GM12878 (cell line): ENCODE data around the gene MYLK4. TPM values are rescaled to one million over a fixed set of nuclear protein-coding genes. Genes with fewer than 3 reads are reported as not detected.

Source experiments
- ATAC-seq: fragments of 200-7000 bp; cut with Tn5 transposase; 3 replicates; pipeline ENCODE4 v1.9.1; 2020; ENCODE audit warnings: mild to moderate bottlenecking, moderate library complexity
- BruUV-seq: library from RNA; stranded (reverse); fragments of 400-500 nt; replicated peaks from 2 replicates; lab custom pipeline; 2021; lab: Mats Ljungman, UMichigan
- CTCF ChIA-PET: fragments of 300-600 bp; sonication (Branson Sonifier 250); formaldehyde crosslinking; extraction: SDS; loops from one replicate; lab custom pipeline; 2021; ENCODE audit warnings: inconsistent platforms; lab: Yijun Ruan, JAX
- POLR2A ChIA-PET: fragments of 350-600 bp; formaldehyde crosslinking; extraction: SDS; loops from one replicate; lab custom pipeline; 2021; ENCODE audit warnings: inconsistent platforms; lab: Charles Lee
- RAD21 ChIA-PET: fragments of 300-600 bp; sonication (Branson Sonifier 250); formaldehyde crosslinking; loops from one replicate; lab custom pipeline; 2023; ENCODE audit warnings: antibody characterized with exemption; ENCODE audit not compliant: unreplicated experiment; lab: Charles Lee
- SMC1A ChIA-PET: fragments of 300-600 bp; sonication (Branson Sonifier 250); formaldehyde crosslinking; loops from one replicate; lab custom pipeline; 2023; ENCODE audit not compliant: unreplicated experiment, uncharacterized antibody; lab: Charles Lee
- DNase-seq: peaks from one replicate; pipeline ENCODE4 v3.0.0-alpha.2; 2011; ENCODE audit warnings: low read depth, low spot score
- FAIRE-seq: peaks from 3 replicates; lab custom pipeline; 2011; peaks lifted over from hg19 to GRCh38; lab: Jason Lieb, UNC
- H2AFZ ChIP-seq: 2 replicates; pipeline ENCODE4 v1.6.0; 2011; ENCODE audit warnings: low read depth, low read length, control low read depth; ENCODE audit not compliant: control insufficient read depth
- H3K27ac ChIP-seq: 2 replicates; pipeline ENCODE4 v1.5.1; 2011; ENCODE audit warnings: control low read depth; ENCODE audit not compliant: control insufficient read depth, insufficient read depth
- H3K27me3 ChIP-seq, 2 experiments: replicated peaks in 1 of 2; 2 replicates each; pipeline versions ENCODE4 v1.6.0 to v1.6.1; 2011; ENCODE audit warnings: low read length in 1 of 2; ENCODE audit not compliant: control insufficient read depth in 2 of 2, insufficient read depth in 2 of 2
- H3K36me3 ChIP-seq, 2 experiments: 2 replicates each; pipeline ENCODE4 v1.5.1; 2011; ENCODE audit warnings: low read length in 1 of 2; ENCODE audit not compliant: control insufficient read depth in 2 of 2, insufficient read depth in 2 of 2
- H3K4me1 ChIP-seq: 2 replicates; pipeline ENCODE4 v1.6.1; 2011; ENCODE audit warnings: mild to moderate bottlenecking, low read length, moderate library complexity, mixed read lengths; ENCODE audit not compliant: control insufficient read depth, insufficient read depth
- H3K4me2 ChIP-seq: 2 replicates; pipeline ENCODE4 v1.6.0; 2011; ENCODE audit warnings: control low read depth; ENCODE audit not compliant: control insufficient read depth, insufficient read depth
- H3K4me3 ChIP-seq: fragments of 200-600 bp; sonication (generic); 2 replicates; pipeline ENCODE4 v1.5.1; 2016
- H3K79me2 ChIP-seq: 2 replicates; pipeline ENCODE4 v1.6.0; 2011; ENCODE audit warnings: low read length; ENCODE audit not compliant: control insufficient read depth, insufficient read depth
- H3K9ac ChIP-seq: 2 replicates; pipeline ENCODE4 v1.8.0; 2011; ENCODE audit warnings: low read length, control low read depth, mixed read lengths; ENCODE audit not compliant: control insufficient read depth, insufficient read depth
- H3K9me3 ChIP-seq: replicated peaks from 3 replicates; pipeline ENCODE4 v1.5.1; 2011; ENCODE audit warnings: mild to moderate bottlenecking, low read length; ENCODE audit not compliant: control insufficient read depth, insufficient read depth
- H4K20me1 ChIP-seq: 2 replicates; pipeline ENCODE4 v1.6.0; 2011; ENCODE audit not compliant: control insufficient read depth, insufficient read depth
- MEF2B ChIP-seq: fragments of 450-650 bp; IDR thresholded peaks from 2 replicates; pipeline ENCODE4 v1.6.1; 2018; ENCODE audit warnings: mild to moderate bottlenecking, moderate library complexity; ENCODE audit not compliant: partially characterized antibody, poor library complexity, severe bottlenecking
- PAX8 ChIP-seq: fragments of 450-650 bp; IDR thresholded peaks from 2 replicates; pipeline ENCODE4 v1.6.1; 2017; ENCODE audit warnings: mild to moderate bottlenecking, moderate library complexity
- RBBP5 ChIP-seq: fragments of 200-600 bp; sonication (generic); conservative IDR thresholded peaks from 2 replicates; pipeline ENCODE4 v1.6.1; 2016
- SUZ12 ChIP-seq: fragments of 200-600 bp; sonication (generic); IDR thresholded peaks from one replicate; pipeline ENCODE4 v1.6.1; 2018; ENCODE audit warnings: antibody characterized with exemption, mild to moderate bottlenecking; ENCODE audit not compliant: unreplicated experiment
- WGBS: methylation state at CpG from one replicate; pipeline ENCODE4 v1.1.6; 2016; ENCODE audit warnings: low lambda C conversion rate; ENCODE audit not compliant: insufficient replicate concordance, insufficient coverage; ENCODE audit errors: missing lambda C conversion rate; 5-methylcytosine and 5-hydroxymethylcytosine counted together
- in situ Hi-C: fragments of 300-500 bp; cut with MboI; formaldehyde crosslinking; loops from 9 replicates; pipeline ENCODE4 v1.14.3; 2018; ENCODE audit warnings: mixed read lengths
- intact Hi-C: fragments of 100-400 bp; cut with micrococcal nuclease; formaldehyde crosslinking; loops from one replicate; pipeline ENCODE4 v1.14.2; 2022; ENCODE audit not compliant: unreplicated experiment
- polyA plus RNA-seq, 11 experiments: library from polyadenylated mRNA; depleted of rRNA in 4 of 11; unstranded in 6 of 11; stranded (reverse) in 5 of 11; fragments of >200 nt; fragmentation: Nextera tagmentation in 4 of 11; fragmentation: Illumina TruSeq in 1 of 11; extraction: Ambion mirVana in 4 of 11; extraction: Trizol in 1 of 11; gene quantifications; 1 replicate in 1 of 11; 2 replicates in 10 of 11; pipeline versions ENCODE4 v1.2.1 to v1.2.3, GENCODE V29; 2011 to 2016; ENCODE audit warnings: inconsistent platforms in 2 of 11, missing spikeins in 2 of 11, low read depth in 1 of 11
- total RNA-seq, 4 experiments: library from RNA; depleted of rRNA in 3 of 4; stranded (reverse); fragments of >200 nt in 3 of 4; fragmentation: Illumina TruSeq in 1 of 4; extraction: Trizol in 1 of 4; gene quantifications; 2 replicates each; pipeline versions ENCODE4 v1.2.1 to v1.2.3, GENCODE V29; 2013 to 2021
- TF ChIP-seq, protein P1 (sequence below): IDR thresholded peaks from 2 replicates; pipeline ENCODE4 v1.6.1; 2011; ENCODE audit warnings: low read depth, low read length, improper control_type of control experiment, borderline replicate concordance
- TF ChIP-seq, protein P2 (sequence below): fragments of 450-650 bp; IDR thresholded peaks from 2 replicates; pipeline ENCODE4 v1.6.1; 2016; ENCODE audit warnings: mild to moderate bottlenecking
- TF ChIP-seq, protein P3 (sequence below): IDR thresholded peaks from 2 replicates; pipeline ENCODE4 v1.6.1; 2012; ENCODE audit warnings: low read depth, low read length, improper control_type of control experiment

MYLK4 gene
- total and polyA plus RNA-seq, 10 of the 15 experiments (the other 5 are each of a cell fraction or from before 2014, with no cell fraction given): under 0.01 to 0.09 (median 0.05) TPM; not detected in 1

DNA sequence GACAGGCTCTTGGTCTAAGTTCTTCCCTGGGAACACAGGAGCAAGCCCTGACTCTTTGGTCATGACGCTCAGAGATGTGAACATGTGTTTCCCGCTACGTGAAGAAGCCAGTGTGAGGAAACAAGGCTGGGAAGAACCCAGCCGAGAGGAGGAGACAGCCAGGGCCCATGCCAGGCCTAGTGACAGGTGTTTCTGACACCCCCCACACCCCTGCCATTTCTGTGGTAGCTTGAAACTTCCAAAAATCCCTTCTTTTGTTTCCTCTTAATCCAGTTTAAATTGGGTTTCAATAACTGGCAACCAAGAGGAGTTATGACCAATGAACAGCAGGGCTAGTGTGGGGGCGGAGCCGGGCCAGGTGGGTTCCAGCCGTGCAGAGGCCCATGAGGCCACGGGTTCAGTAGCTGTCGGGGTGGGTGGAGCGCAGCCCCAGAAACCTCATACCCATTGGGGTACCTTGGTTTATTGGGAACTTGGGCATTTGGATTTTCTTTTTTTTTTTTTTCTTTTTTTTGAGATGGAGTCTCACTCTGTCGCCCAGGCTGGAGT, 47.9 kb upstream of the MYLK4 start:
- Histone ChIP-seq H2AFZ (no peak overlapping the region), H3K4me1 (peaks cover under 1% of the 10 kb centered on the region; the same call in 1 of the 2 replicates), H3K79me2 (no peaks in the 10 kb centered on the region), H3K36me3 (no peaks in the 10 kb centered on the region), H3K27me3 (no peaks in the 10 kb centered on the region), H3K27ac (no peak overlapping the region), H3K9ac (no peak overlapping the region), H3K4me3 (no peak overlapping the region), H4K20me1 (no peaks in the 10 kb centered on the region), H3K9me3 (no peaks in the 10 kb centered on the region; the same call in 2 of the 3 replicates), H3K4me2 (no peak overlapping the region)
- in situ Hi-C loops: no loop called here
- TF ChIP-seq PAX8: no peak
- TF ChIP-seq RBBP5: no peak
- TF ChIP-seq, protein P1, sequence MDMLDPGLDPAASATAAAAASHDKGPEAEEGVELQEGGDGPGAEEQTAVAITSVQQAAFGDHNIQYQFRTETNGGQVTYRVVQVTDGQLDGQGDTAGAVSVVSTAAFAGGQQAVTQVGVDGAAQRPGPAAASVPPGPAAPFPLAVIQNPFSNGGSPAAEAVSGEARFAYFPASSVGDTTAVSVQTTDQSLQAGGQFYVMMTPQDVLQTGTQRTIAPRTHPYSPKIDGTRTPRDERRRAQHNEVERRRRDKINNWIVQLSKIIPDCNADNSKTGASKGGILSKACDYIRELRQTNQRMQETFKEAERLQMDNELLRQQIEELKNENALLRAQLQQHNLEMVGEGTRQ: no peak
- BruUV-seq: no TSS peak
- SMC1A ChIA-PET: interaction anchor here (1.3 kb wide), 1 partner anchor 133 kb away, joined by 4 read pairs; no protein-coding TSS in a partner anchor
- POLR2A ChIA-PET: interaction anchor here (0.6 kb wide), 2 partner anchors 72 to 102 kb away, joined by 3 read pairs; no protein-coding TSS in a partner anchor
- WGBS: 87% methylated on average over 11 of the region's 11 CpGs
- CTCF ChIA-PET: no interaction called here
- no peak for FAIRE-seq
- ATAC-seq: no peak
- intact Hi-C loops: no loop called here
- no peak for DNase-seq
- RAD21 ChIA-PET: no interaction called here

DNA sequence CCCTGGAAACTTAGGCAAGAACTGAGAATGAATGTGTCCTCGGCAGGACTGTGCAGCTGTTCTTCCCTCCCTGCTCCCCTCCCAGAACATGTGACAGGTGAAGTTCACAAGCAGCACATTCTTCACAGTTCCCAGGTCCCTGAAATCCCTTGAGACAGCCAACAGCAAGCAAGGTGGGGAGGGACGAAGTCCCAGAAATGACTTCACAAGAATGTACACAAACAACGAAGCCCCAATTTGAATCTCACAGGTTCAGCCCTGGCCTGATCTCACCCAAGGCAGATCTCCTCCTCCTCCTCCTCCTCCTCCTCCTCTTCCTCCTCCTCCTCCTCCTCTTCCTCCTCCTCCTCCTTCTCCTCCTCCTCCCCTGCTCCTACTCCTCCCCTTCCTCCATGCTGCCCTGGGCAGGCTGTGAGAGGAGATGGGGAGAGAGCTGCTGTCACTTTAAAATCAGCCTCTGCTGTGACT, 46.9 kb upstream of the MYLK4 start:
- no peak for ATAC-seq
- H3K4me3 ChIP-seq: no peak overlapping the region
- H4K20me1 ChIP-seq: no peaks in the 10 kb centered on the region
- H3K27me3 ChIP-seq: no peaks in the 10 kb centered on the region
- WGBS: 59% methylated on average over 3 of the region's 3 CpGs
- no peaks in the 10 kb centered on the region; the same call in 2 of the 3 replicates for H3K9me3 ChIP-seq
- H3K9ac ChIP-seq: no peak overlapping the region
- CTCF ChIA-PET: interaction anchor here (0.5 to 1.2 kb wide), 6 partner anchors 42 to 228 kb away, joined by 3 to 5 read pairs (median 4); no protein-coding TSS in a partner anchor
- RAD21 ChIA-PET: interaction anchor here (1.2 kb wide), 1 partner anchor 114 kb away, joined by 4 read pairs; no protein-coding TSS in a partner anchor
- no peak overlapping the region for H3K27ac ChIP-seq
- in situ Hi-C loops (no loop called here), intact Hi-C loops (no loop called here)
- POLR2A ChIA-PET: interaction anchor here (0.6 kb wide), 1 partner anchor 1262 kb away, joined by 4 read pairs; no protein-coding TSS in a partner anchor
- no peak for DNase-seq
- no TSS peak for BruUV-seq
- peaks cover 7% of the 10 kb centered on the region for H3K4me1 ChIP-seq
- FAIRE-seq: no peak
- no peaks in the 10 kb centered on the region for H3K79me2 ChIP-seq
- H3K36me3 ChIP-seq: no peaks in the 10 kb centered on the region
- TF ChIP-seq MEF2B (peak; percentile 42), SUZ12 (no peak)
- TF ChIP-seq, protein P2, sequence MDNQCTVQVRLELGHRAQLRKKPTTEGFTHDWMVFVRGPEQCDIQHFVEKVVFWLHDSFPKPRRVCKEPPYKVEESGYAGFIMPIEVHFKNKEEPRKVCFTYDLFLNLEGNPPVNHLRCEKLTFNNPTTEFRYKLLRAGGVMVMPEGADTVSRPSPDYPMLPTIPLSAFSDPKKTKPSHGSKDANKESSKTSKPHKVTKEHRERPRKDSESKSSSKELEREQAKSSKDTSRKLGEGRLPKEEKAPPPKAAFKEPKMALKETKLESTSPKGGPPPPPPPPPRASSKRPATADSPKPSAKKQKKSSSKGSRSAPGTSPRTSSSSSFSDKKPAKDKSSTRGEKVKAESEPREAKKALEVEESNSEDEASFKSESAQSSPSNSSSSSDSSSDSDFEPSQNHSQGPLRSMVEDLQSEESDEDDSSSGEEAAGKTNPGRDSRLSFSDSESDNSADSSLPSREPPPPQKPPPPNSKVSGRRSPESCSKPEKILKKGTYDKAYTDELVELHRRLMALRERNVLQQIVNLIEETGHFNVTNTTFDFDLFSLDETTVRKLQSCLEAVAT: no peak
- TF ChIP-seq, protein P3, sequence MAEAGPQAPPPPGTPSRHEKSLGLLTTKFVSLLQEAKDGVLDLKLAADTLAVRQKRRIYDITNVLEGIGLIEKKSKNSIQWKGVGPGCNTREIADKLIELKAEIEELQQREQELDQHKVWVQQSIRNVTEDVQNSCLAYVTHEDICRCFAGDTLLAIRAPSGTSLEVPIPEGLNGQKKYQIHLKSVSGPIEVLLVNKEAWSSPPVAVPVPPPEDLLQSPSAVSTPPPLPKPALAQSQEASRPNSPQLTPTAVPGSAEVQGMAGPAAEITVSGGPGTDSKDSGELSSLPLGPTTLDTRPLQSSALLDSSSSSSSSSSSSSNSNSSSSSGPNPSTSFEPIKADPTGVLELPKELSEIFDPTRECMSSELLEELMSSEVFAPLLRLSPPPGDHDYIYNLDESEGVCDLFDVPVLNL: no peak
- no peak overlapping the region for H3K4me2 ChIP-seq
- SMC1A ChIA-PET: interaction anchor here (0.6 to 1.3 kb wide), 2 partner anchors 31 to 134 kb away, joined by 3 to 4 read pairs; no protein-coding TSS in a partner anchor
- no peak overlapping the region for H2AFZ ChIP-seq
